Activated CD4-positive, alpha-beta memory T cell treated with anti-CD3 and anti-CD28 coated beads, Interleukin-2, amount 10 ng/mL, durations not matched to agents 7 days and 5 days (primary cell): Measurements from ENCODE around the gene MACROD1. TPM values are rescaled to one million over a fixed set of nuclear protein-coding genes. Genes with fewer than 3 reads are reported as not detected.

Experiments
- CTCF ChIA-PET: fragments of 350-600 bp; sonication (Branson Sonifier 250); formaldehyde crosslinking; loops from one replicate; lab custom pipeline; 2021; ENCODE audit warnings: antibody characterized with exemption, inconsistent platforms; lab: Charles Lee
- POLR2A ChIA-PET: fragments of 350-600 bp; sonication (Branson Sonifier 250); formaldehyde crosslinking; loops from one replicate; lab custom pipeline; 2021; ENCODE audit warnings: antibody characterized with exemption; lab: Charles Lee
- DNase-seq: peaks from one replicate; pipeline ENCODE4 v3.0.0-alpha.2; 2020
- H3K27ac Mint-ChIP-seq: one replicate; pipeline ENCODE4 v1.8.0; 2021; ENCODE audit warnings: mild to moderate bottlenecking, mixed read lengths
- H3K27me3 Mint-ChIP-seq: one replicate; pipeline ENCODE4 v1.8.0; 2021; ENCODE audit warnings: mixed read lengths
- H3K36me3 Mint-ChIP-seq: one replicate; pipeline ENCODE4 v1.8.0; 2021; ENCODE audit warnings: low read depth, mixed read lengths
- H3K4me1 Mint-ChIP-seq: one replicate; pipeline ENCODE4 v1.8.0; 2021; ENCODE audit warnings: mixed read lengths
- H3K4me3 Mint-ChIP-seq: one replicate; pipeline ENCODE4 v1.8.0; 2021; ENCODE audit warnings: mild to moderate bottlenecking, mixed read lengths
- H3K9me3 Mint-ChIP-seq: one replicate; pipeline ENCODE4 v1.8.0; 2021; ENCODE audit warnings: mixed read lengths
- total RNA-seq, 2 experiments: library from RNA; stranded (reverse); gene quantifications; one replicate each; pipeline ENCODE4 v1.2.3, GENCODE V29; 2021

MACROD1 gene
- total RNA-seq, 2 experiments from 2014 or later = 8.8 to 9.1 TPM

GRCh38 chr11:64072403-64072802, 93.5 kb downstream of the MACROD1 start:
- Mint-ChIP-seq H3K27ac (no peak overlapping the region), H3K4me1 (peaks cover 15% of the 10 kb centered on the region), H3K27me3 (no peaks in the 10 kb centered on the region), H3K36me3 (no peaks in the 10 kb centered on the region), H3K4me3 (no peak overlapping the region), H3K9me3 (no peaks in the 10 kb centered on the region)
- ChIA-PET POLR2A (no interaction called here), CTCF (no interaction called here)
- no peak for DNase-seq

- no peak overlapping the region for H3K27ac Mint-ChIP-seq
- no peak for DNase-seq
- H3K27me3 Mint-ChIP-seq = no peaks in the 10 kb centered on the region
- H3K4me1 Mint-ChIP-seq = peaks cover 15% of the 10 kb centered on the region
- H3K4me3 Mint-ChIP-seq = no peak overlapping the region
- H3K9me3 Mint-ChIP-seq = no peaks in the 10 kb centered on the region
- H3K36me3 Mint-ChIP-seq = no peaks in the 10 kb centered on the region
- CTCF ChIA-PET = no interaction called here
- POLR2A ChIA-PET = no interaction called here
Measured at GRCh38 chr11:64071849-64072248, 94.1 kb downstream of the MACROD1 start.

- no peak for DNase-seq
- no peaks in the 10 kb centered on the region for H3K27me3 Mint-ChIP-seq
- H3K9me3 Mint-ChIP-seq = no peaks in the 10 kb centered on the region
- H3K27ac Mint-ChIP-seq = no peak overlapping the region
- CTCF ChIA-PET = no interaction called here
- H3K36me3 Mint-ChIP-seq = no peaks in the 10 kb centered on the region
- peaks cover 15% of the 10 kb centered on the region for H3K4me1 Mint-ChIP-seq
- POLR2A ChIA-PET = no interaction called here
- H3K4me3 Mint-ChIP-seq = no peak overlapping the region
Measured at GRCh38 chr11:64070314-64070681, 95.6 kb downstream of the MACROD1 start.

DNA sequence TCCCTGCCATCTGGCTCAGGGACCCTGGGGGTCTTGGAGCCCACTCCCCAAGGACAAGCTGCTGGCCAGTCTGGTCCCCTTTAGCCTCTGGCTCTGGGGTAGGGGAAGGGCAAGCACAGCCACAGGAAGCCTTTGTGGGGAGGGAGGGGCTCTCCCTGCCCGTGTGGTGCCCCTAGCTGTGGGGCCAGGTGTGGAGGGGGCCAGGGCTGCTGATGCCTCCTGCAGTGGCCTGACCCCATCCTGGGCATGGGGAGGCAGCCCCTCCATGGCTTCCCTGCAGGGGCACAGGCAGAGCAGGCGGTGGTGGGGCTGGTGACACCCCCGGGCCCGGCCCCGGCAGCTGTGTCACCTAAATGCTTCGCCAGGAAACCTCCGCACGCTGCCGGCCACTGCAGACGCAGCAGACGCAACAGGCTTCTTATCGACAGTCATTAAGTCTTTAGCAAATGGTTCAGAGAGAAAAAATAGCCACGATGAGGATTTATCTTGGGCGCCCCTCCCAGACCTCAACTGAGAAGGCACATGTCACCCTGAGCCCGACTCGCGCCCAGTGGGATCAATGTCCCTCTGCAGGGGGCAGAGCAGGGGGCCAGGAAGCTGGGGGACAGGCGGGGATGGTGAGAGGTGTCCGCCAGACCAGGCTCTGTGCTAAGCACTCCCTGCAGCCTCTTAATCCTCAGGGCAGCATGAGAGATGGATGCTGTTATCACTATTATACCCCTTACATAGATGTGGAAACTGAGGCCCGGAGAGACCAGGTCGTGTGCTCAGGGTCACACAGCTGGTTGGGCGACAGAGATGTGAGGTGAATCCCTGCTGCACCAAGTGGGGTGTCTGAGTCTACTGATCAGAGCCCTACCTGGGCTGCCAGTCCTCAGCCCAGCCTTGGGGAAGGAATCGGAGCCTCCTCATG, 96.3 kb downstream of the MACROD1 start:
- Mint-ChIP-seq H3K9me3 (no peaks in the 10 kb centered on the region), H3K27me3 (no peaks in the 10 kb centered on the region), H3K4me1 (peaks cover 12% of the 10 kb centered on the region), H3K36me3 (no peaks in the 10 kb centered on the region), H3K4me3 (no peak overlapping the region), H3K27ac (no peak overlapping the region)
- POLR2A ChIA-PET = no interaction called here
- DNase-seq = no peak
- CTCF ChIA-PET = no interaction called here

- Mint-ChIP-seq H3K27me3 (no peaks in the 10 kb centered on the region), H3K27ac (no peak overlapping the region), H3K36me3 (no peaks in the 10 kb centered on the region), H3K4me1 (peaks cover 4% of the 10 kb centered on the region), H3K9me3 (no peaks in the 10 kb centered on the region), H3K4me3 (no peak overlapping the region)
- CTCF ChIA-PET = no interaction called here
- DNase-seq = no peak
- POLR2A ChIA-PET = no interaction called here
Measured at GRCh38 chr11:64068705-64069400, 97.1 kb downstream of the MACROD1 start.

- H3K27me3 Mint-ChIP-seq = no peaks in the 10 kb centered on the region
- H3K36me3 Mint-ChIP-seq = no peaks in the 10 kb centered on the region
- H3K4me1 Mint-ChIP-seq = no peaks in the 10 kb centered on the region
- CTCF ChIA-PET = no interaction called here
- H3K27ac Mint-ChIP-seq = no peak overlapping the region
- POLR2A ChIA-PET = no interaction called here
- H3K9me3 Mint-ChIP-seq = no peaks in the 10 kb centered on the region
- DNase-seq = no peak
- no peak overlapping the region for H3K4me3 Mint-ChIP-seq
Measured at GRCh38 chr11:64067230-64067993, 98.5 kb downstream of the MACROD1 start.

DNA sequence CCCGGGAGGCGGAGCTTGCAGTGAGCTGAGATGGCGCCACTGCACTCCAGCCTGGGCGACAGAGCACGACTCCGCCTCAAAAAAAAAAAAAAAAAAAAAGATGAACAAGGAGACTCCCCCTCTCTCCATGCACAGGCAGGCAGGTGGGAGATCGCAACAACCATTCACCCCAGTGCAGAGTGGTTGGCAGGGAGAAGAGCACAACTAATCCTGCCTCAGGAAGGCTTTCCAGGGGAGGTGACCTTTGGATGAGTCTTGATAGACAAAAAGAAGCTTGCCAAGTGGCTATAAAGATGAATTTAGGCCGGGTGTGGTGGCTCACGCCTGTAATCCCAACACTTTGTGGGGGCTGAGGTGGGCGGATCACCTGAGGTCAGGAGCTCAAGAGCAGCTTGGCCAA, 100.2 kb downstream of the MACROD1 start:
- H3K36me3 Mint-ChIP-seq = no peaks in the 10 kb centered on the region
- H3K9me3 Mint-ChIP-seq = no peaks in the 10 kb centered on the region
- peaks cover 5% of the 10 kb centered on the region for H3K4me1 Mint-ChIP-seq
- H3K27ac Mint-ChIP-seq = no peak overlapping the region
- POLR2A ChIA-PET = no interaction called here
- no peak for DNase-seq
- H3K27me3 Mint-ChIP-seq = peaks cover 11% of the 10 kb centered on the region
- CTCF ChIA-PET = interaction anchor here (0.7 kb wide), 1 partner anchor 89 kb away, joined by 4 read pairs; no protein-coding TSS in a partner anchor
- no peak overlapping the region for H3K4me3 Mint-ChIP-seq

- Mint-ChIP-seq H3K4me3 (no peak overlapping the region), H3K27me3 (peaks cover 13% of the 10 kb centered on the region), H3K36me3 (no peaks in the 10 kb centered on the region), H3K4me1 (peaks cover 7% of the 10 kb centered on the region), H3K27ac (no peak overlapping the region), H3K9me3 (no peaks in the 10 kb centered on the region)
- DNase-seq = no peak
- ChIA-PET CTCF (no interaction called here), POLR2A (no interaction called here)
Measured at GRCh38 chr11:64065141-64065465, 100.8 kb downstream of the MACROD1 start.

GRCh38 chr11:64064374-64065140, 101.4 kb downstream of the MACROD1 start:
- Mint-ChIP-seq H3K4me1 (peaks cover 7% of the 10 kb centered on the region), H3K4me3 (no peak overlapping the region), H3K36me3 (no peaks in the 10 kb centered on the region), H3K27me3 (peaks cover 13% of the 10 kb centered on the region), H3K27ac (no peak overlapping the region), H3K9me3 (no peaks in the 10 kb centered on the region)
- ChIA-PET POLR2A (no interaction called here), CTCF (no interaction called here)
- DNase-seq = no peak

DNA sequence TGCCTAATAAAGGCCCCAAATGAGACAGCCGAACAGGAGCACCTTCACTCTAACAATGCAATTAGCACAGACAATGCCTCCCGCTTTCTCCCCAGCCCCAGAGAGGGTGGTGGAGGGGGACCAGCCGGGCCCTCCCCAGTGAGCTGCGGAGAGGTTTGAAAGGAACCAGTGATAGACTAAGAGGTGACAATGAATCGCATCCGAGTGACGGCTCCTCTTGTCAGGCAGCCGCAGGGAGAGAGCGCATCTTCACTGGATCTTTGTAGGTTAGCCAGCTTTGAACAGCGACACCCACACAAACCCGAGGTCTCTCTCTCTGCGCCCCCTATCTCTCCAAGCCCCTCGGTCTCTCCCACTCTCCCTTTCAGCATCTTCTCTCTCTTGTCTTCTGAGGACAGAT, 102.1 kb downstream of the MACROD1 start:
- Mint-ChIP-seq H3K36me3 (no peaks in the 10 kb centered on the region), H3K4me3 (no peak overlapping the region), H3K27ac (no peak overlapping the region), H3K9me3 (no peaks in the 10 kb centered on the region), H3K27me3 (peaks cover 13% of the 10 kb centered on the region), H3K4me1 (peaks cover 7% of the 10 kb centered on the region)
- ChIA-PET CTCF (no interaction called here), POLR2A (no interaction called here)
- no peak for DNase-seq

DNA sequence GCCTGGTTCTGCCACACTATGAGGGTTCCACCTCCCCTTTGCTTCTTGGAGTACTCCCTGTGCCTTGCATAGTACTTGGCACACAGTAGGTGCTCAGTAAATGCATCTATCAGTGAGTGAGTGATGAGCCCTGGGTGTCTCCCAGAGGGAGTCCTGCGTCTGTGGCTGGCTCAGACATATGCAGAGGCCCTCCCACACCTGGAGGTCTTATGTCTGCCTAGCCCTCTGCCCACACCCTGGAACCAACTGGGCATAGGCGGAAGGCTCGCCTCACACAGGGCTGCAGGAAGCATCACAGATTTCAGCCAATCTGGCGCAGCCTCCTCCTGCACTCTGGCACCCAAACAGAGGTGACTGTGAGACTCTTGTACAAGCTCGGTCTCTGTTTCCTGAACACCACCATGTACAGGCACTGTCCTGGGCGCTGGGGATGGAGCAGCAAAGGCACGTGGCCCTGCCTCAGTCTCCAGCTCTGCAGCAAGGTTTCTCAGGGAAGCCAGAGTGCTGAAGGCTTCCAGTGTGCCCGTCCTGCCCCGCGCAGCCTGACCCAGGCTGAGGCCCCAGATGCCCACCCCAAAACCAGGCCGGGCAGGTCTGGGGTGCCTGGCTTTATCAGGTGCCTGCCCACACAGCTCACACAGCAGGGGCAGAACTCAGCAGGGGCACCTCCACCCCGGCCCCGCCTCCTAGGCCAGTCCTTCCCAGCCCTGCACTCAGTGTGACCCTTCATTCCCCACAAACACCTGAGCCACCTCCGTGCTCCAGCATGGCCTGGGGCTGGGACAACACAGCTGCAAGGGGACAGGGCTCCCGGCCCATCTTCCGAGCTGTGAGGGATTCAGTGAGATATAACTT, 103.5 kb downstream of the MACROD1 start:
- ChIA-PET POLR2A (no interaction called here), CTCF (interaction anchor here (0.6 kb wide), 1 partner anchor 171 kb away, joined by 3 read pairs; no protein-coding TSS in a partner anchor)
- Mint-ChIP-seq H3K4me3 (no peak overlapping the region), H3K4me1 (peaks cover 7% of the 10 kb centered on the region), H3K27ac (no peak overlapping the region), H3K27me3 (peaks cover 13% of the 10 kb centered on the region), H3K9me3 (no peaks in the 10 kb centered on the region), H3K36me3 (no peaks in the 10 kb centered on the region)
- DNase-seq = no peak
